ENCODE measurements around the gene TYMS.

GRCh38 chr18:711657-712400 is 54.4 kb downstream of the TYMS start:
- no peak for TF ChIP-seq POLR2AphosphoS5 (IDR thresholded peaks at IDR 0.05; ENCODE audit: low read depth, low read length)
- TF ChIP-seq REST (IDR thresholded peaks at IDR 0.05; ENCODE audit: insufficient read depth in 1 of 2, low read depth in 2 of 2, low read length in 2 of 2): no peak
- no peak for TF ChIP-seq TAF1 (IDR thresholded peaks at IDR 0.05; ENCODE audit: borderline replicate concordance, insufficient read depth, low read length)
